WTC11 (cell line): Measurements from ENCODE around the gene RASGRF2.

Source experiments
- CTCF ChIP-seq: fragments of 200-600 bp; IDR thresholded peaks from 2 replicates; pipeline ENCODE4 v1.8.0; 2022; ENCODE audit warnings: antibody characterized with exemption
- ELF4 ChIP-seq: sonication (generic); formaldehyde crosslinking; IDR thresholded peaks from 2 replicates; pipeline ENCODE4 v1.8.1; 2022; ENCODE audit warnings: low read depth, mild to moderate bottlenecking, moderate library complexity, missing genetic modification reagents
- JUN ChIP-seq: sonication (generic); formaldehyde crosslinking; IDR thresholded peaks from 2 replicates; pipeline ENCODE4 v1.8.0; 2023; ENCODE audit warnings: mild to moderate bottlenecking, missing genetic modification reagents
- KAT7 ChIP-seq: sonication (generic); formaldehyde crosslinking; IDR thresholded peaks from 2 replicates; pipeline ENCODE4 v1.8.1; 2023; ENCODE audit warnings: missing genetic modification reagents, mild to moderate bottlenecking, borderline replicate concordance
- NR2C2 ChIP-seq: sonication (generic); formaldehyde crosslinking; IDR thresholded peaks from 2 replicates; pipeline ENCODE4 v1.8.0; 2022; ENCODE audit warnings: mild to moderate bottlenecking, missing genetic modification reagents
- SMAD3 ChIP-seq: sonication (generic); formaldehyde crosslinking; IDR thresholded peaks from 2 replicates; pipeline ENCODE4 v1.8.0; 2022; ENCODE audit warnings: missing genetic modification reagents, mild to moderate bottlenecking, borderline replicate concordance
- TEAD1 ChIP-seq: sonication (generic); formaldehyde crosslinking; IDR thresholded peaks from 2 replicates; pipeline ENCODE4 v1.8.0; 2022; ENCODE audit warnings: mild to moderate bottlenecking, missing genetic modification reagents
- USF1 ChIP-seq: sonication (generic); formaldehyde crosslinking; IDR thresholded peaks from 2 replicates; pipeline ENCODE4 v1.8.0; 2022; ENCODE audit warnings: mild to moderate bottlenecking, missing genetic modification reagents
- ZNF532 ChIP-seq: fragments of 250-450 bp; sonication (Bioruptor Pico); IDR thresholded peaks from 2 replicates; pipeline ENCODE4 v1.9.0; 2021; ENCODE audit warnings: mild to moderate bottlenecking, borderline replicate concordance
- TF ChIP-seq, protein P1 (sequence below): sonication (generic); formaldehyde crosslinking; IDR thresholded peaks from 2 replicates; pipeline ENCODE4 v1.8.1; 2022; ENCODE audit warnings: mild to moderate bottlenecking, moderate library complexity, missing genetic modification reagents

GRCh38 chr5:81189875-81190498 lies 229.8 kb downstream of the RASGRF2 start:
- TF ChIP-seq CTCF (no peak), NR2C2 (CRISPR knock-in tag) (no peak), ELF4 (CRISPR knock-in tag) (no peak), ZNF532 (CRISPR knock-in tag) (no peak), TEAD1 (CRISPR knock-in tag) (no peak), SMAD3 (no peak), JUN (no peak), USF1 (CRISPR knock-in tag) (no peak), KAT7 (no peak)
- TF ChIP-seq, protein P1, sequence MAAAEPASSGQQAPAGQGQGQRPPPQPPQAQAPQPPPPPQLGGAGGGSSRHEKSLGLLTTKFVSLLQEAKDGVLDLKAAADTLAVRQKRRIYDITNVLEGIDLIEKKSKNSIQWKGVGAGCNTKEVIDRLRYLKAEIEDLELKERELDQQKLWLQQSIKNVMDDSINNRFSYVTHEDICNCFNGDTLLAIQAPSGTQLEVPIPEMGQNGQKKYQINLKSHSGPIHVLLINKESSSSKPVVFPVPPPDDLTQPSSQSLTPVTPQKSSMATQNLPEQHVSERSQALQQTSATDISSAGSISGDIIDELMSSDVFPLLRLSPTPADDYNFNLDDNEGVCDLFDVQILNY (CRISPR knock-in tag), result no peak
